Measurements from ENCODE around the gene ARHGAP10. TPM values are rescaled to one million over a fixed set of nuclear protein-coding genes. Genes with fewer than 3 reads are reported as not detected.

ARHGAP10 gene
- total RNA-seq, 1 donor, result 4.8 TPM

GRCh38 chr4:148057516-148057915, 325.6 kb downstream of the ARHGAP10 start:
- no peak for DNase-seq (ENCODE audit: low read depth in 2 of 3, low spot score in 2 of 3)

- DNase-seq (ENCODE audit: low read depth in 2 of 3, low spot score in 2 of 3), result no peak
Observed at GRCh38 chr4:148057984-148058859, 326.3 kb downstream of the ARHGAP10 start.

GRCh38 chr4:148059617-148060180, 327.8 kb downstream of the ARHGAP10 start:
- DNase-seq (ENCODE audit: low read depth in 2 of 3, low spot score in 2 of 3), result peak in 1 of 3 donors; percentile 21

GRCh38 chr4:148060264-148061140, 328.6 kb downstream of the ARHGAP10 start:
- DNase-seq (ENCODE audit: low read depth in 2 of 3, low spot score in 2 of 3), result peak in 1 of 3 donors; percentile 14

- DNase-seq (ENCODE audit: low read depth in 2 of 3, low spot score in 2 of 3), result no peak
Observed at GRCh38 chr4:148061141-148061481, 329.2 kb downstream of the ARHGAP10 start.

- DNase-seq (ENCODE audit: low read depth in 2 of 3, low spot score in 2 of 3), result no peak
Observed at GRCh38 chr4:148061795-148062194, 329.9 kb downstream of the ARHGAP10 start.

- DNase-seq (ENCODE audit: low read depth in 2 of 3, low spot score in 2 of 3), result no peak
Observed at GRCh38 chr4:148062301-148062950, 330.5 kb downstream of the ARHGAP10 start.

- DNase-seq (ENCODE audit: low read depth in 2 of 3, low spot score in 2 of 3), result no peak
Observed at GRCh38 chr4:148064451-148064850, 332.6 kb downstream of the ARHGAP10 start.

GRCh38 chr4:148065075-148065474, 333.2 kb downstream of the ARHGAP10 start:
- no peak for DNase-seq (ENCODE audit: low read depth in 2 of 3, low spot score in 2 of 3)

- no peak for DNase-seq (ENCODE audit: low read depth in 2 of 3, low spot score in 2 of 3)
Observed at GRCh38 chr4:148067301-148067916, 335.5 kb downstream of the ARHGAP10 start.

- DNase-seq (ENCODE audit: low read depth in 2 of 3, low spot score in 2 of 3), result no peak
Observed at GRCh38 chr4:148068065-148068911, 336.4 kb downstream of the ARHGAP10 start.

- DNase-seq (ENCODE audit: low read depth in 2 of 3, low spot score in 2 of 3), result no peak
Observed at GRCh38 chr4:148069086-148069894, 337.4 kb downstream of the ARHGAP10 start.

- DNase-seq (ENCODE audit: low read depth in 2 of 3, low spot score in 2 of 3), result no peak
Observed at GRCh38 chr4:148069895-148070178, 337.9 kb downstream of the ARHGAP10 start.

GRCh38 chr4:148071009-148071408, 339.1 kb downstream of the ARHGAP10 start:
- no peak for DNase-seq (ENCODE audit: low read depth in 2 of 3, low spot score in 2 of 3)

- DNase-seq (ENCODE audit: low read depth in 2 of 3, low spot score in 2 of 3), result no peak
Observed at GRCh38 chr4:148072789-148073188, 340.9 kb downstream of the ARHGAP10 start.

- DNase-seq (ENCODE audit: low read depth in 2 of 3, low spot score in 2 of 3), result no peak
Observed at GRCh38 chr4:148073349-148073748, 341.5 kb downstream of the ARHGAP10 start.

GRCh38 chr4:148074462-148074861, 342.6 kb downstream of the ARHGAP10 start:
- DNase-seq (ENCODE audit: low read depth in 2 of 3, low spot score in 2 of 3), result no peak

- DNase-seq (ENCODE audit: low read depth in 2 of 3, low spot score in 2 of 3), result no peak
Observed at GRCh38 chr4:148075438-148075837, 343.6 kb downstream of the ARHGAP10 start.

GRCh38 chr4:148076964-148077363, 345.1 kb downstream of the ARHGAP10 start:
- no peak for DNase-seq (ENCODE audit: low read depth in 2 of 3, low spot score in 2 of 3)

Measured in hematopoietic multipotent progenitor cell (in vitro differentiated cells).